Activated CD4-positive, CD25-positive, alpha-beta regulatory T cell treated with anti-CD3 and anti-CD28 coated beads, Interleukin-2, amount 50 U/mL, for 24 hours (primary cell): ENCODE data around the gene FMO1.
"Not testable (repeated sequence)": the region's sequence is repeated elsewhere in the genome, so short reads cannot be mapped to it uniquely, and the experiment has no call there.

Source experiments
- ATAC-seq, 2 donors: fragments of 150-1000 bp; cut with Tn5 transposase; one replicate each; pipeline ENCODE4 v1.10.0; 2021; ENCODE audit warnings: mild to moderate bottlenecking in 1 of 2, moderate library complexity in 1 of 2

Gene FMO1

GRCh38 chr1:171248302-171248701 is at the start of gene FMO1:
FMO1 (plus strand) TSS chr1:171248494; CDS start chr1:171258088, 9,594 bp downstream.
- ATAC-seq, result no peak

- ATAC-seq, result no peak
These were observed 44.0 kb upstream of the FMO1 start for GRCh38 chr1:171204296-171204695.

GRCh38 chr1:171206204-171206977 is 41.9 kb upstream of the FMO1 start:
- ATAC-seq, result no peak

GRCh38 chr1:171206978-171207355 is 41.3 kb upstream of the FMO1 start:
- no peak for ATAC-seq

- no peak for ATAC-seq
These were observed 40.9 kb upstream of the FMO1 start for GRCh38 chr1:171207377-171207776.

- no peak for ATAC-seq
These were observed 37.9 kb upstream of the FMO1 start for GRCh38 chr1:171210355-171210754.

GRCh38 chr1:171212607-171213351 is 35.5 kb upstream of the FMO1 start:
- no peak for ATAC-seq

GRCh38 chr1:171213559-171214454 is 34.5 kb upstream of the FMO1 start:
- no peak for ATAC-seq

GRCh38 chr1:171217658-171218443 is 30.4 kb upstream of the FMO1 start:
- ATAC-seq, result no peak

- no peak for ATAC-seq
These were observed 29.6 kb upstream of the FMO1 start for GRCh38 chr1:171218661-171219060.

GRCh38 chr1:171219346-171220080 is 28.8 kb upstream of the FMO1 start:
- ATAC-seq, result no peak

- no peak for ATAC-seq
These were observed 28.2 kb upstream of the FMO1 start for GRCh38 chr1:171220081-171220420.

GRCh38 chr1:171220581-171221054 is 27.7 kb upstream of the FMO1 start:
- ATAC-seq, result no peak

GRCh38 chr1:171221665-171222591 is 26.4 kb upstream of the FMO1 start:
- no peak for ATAC-seq

- ATAC-seq, result no peak
These were observed 25.4 kb upstream of the FMO1 start for GRCh38 chr1:171222936-171223335.

GRCh38 chr1:171224257-171224656 is 24.0 kb upstream of the FMO1 start:
- not testable (repeated sequence) for ATAC-seq

- no peak for ATAC-seq
These were observed 21.4 kb upstream of the FMO1 start for GRCh38 chr1:171226747-171227370.

- ATAC-seq, result no peak
These were observed 17.0 kb upstream of the FMO1 start for GRCh38 chr1:171231326-171231725.

- ATAC-seq, result no peak
These were observed 15.1 kb upstream of the FMO1 start for GRCh38 chr1:171233183-171233582.

- not testable (repeated sequence) for ATAC-seq
These were observed 12.1 kb upstream of the FMO1 start for GRCh38 chr1:171236231-171236630.
